Activated T-helper 17 cell treated with anti-CD3 and anti-CD28 coated beads, Interleukin-2, amount 50 U/mL, for 72 hours (primary cell): ENCODE data around the gene KLHL17. TPM values are rescaled to one million over a fixed set of nuclear protein-coding genes. Genes with fewer than 3 reads are reported as not detected.
"Not testable (repeated sequence)": the region's sequence is repeated elsewhere in the genome, so short reads cannot be mapped to it uniquely, and the experiment has no call there.

Experiments
- ATAC-seq: fragments of 150-1000 bp; cut with Tn5 transposase; replicated peaks from 2 replicates; pipeline ENCODE4 v1.10.0; 2021; ENCODE audit warnings: mild to moderate bottlenecking, moderate library complexity
- H3K27ac Mint-ChIP-seq: one replicate; pipeline ENCODE4 v1.8.0; 2022; ENCODE audit warnings: mixed read lengths
- H3K27me3 Mint-ChIP-seq: one replicate; pipeline ENCODE4 v1.8.0; 2022; ENCODE audit warnings: mixed read lengths
- H3K36me3 Mint-ChIP-seq: one replicate; pipeline ENCODE4 v1.8.0; 2022; ENCODE audit warnings: low read depth, mild to moderate bottlenecking, mixed read lengths
- H3K4me1 Mint-ChIP-seq: one replicate; pipeline ENCODE4 v1.8.0; 2022; ENCODE audit warnings: mixed read lengths
- H3K4me3 Mint-ChIP-seq: one replicate; pipeline ENCODE4 v1.8.0; 2022; ENCODE audit warnings: mild to moderate bottlenecking, mixed read lengths
- H3K9me3 Mint-ChIP-seq: one replicate; pipeline ENCODE4 v1.8.0; 2022; ENCODE audit warnings: mixed read lengths
- total RNA-seq, 2 donors: library from RNA; stranded (reverse); gene quantifications; one replicate each; pipeline ENCODE4 v1.2.3, GENCODE V29; 2022

KLHL17 gene
- total RNA-seq, 2 donors from 2014 or later, result 17.4 to 17.8 TPM

- peaks cover 4% of the 10 kb centered on the region for H3K27me3 Mint-ChIP-seq
- ATAC-seq, result no peak
- no peak overlapping the region for H3K27ac Mint-ChIP-seq
- H3K4me1 Mint-ChIP-seq, result peaks cover 6% of the 10 kb centered on the region
- no peak overlapping the region for H3K4me3 Mint-ChIP-seq
- no peaks in the 10 kb centered on the region for H3K36me3 Mint-ChIP-seq
- H3K9me3 Mint-ChIP-seq, result no peaks in the 10 kb centered on the region
Measured at GRCh38 chr1:971751-972506, 11.5 kb downstream of the KLHL17 start.

- H3K9me3 Mint-ChIP-seq, result no peaks in the 10 kb centered on the region
- no peak overlapping the region for H3K27ac Mint-ChIP-seq
- no peak overlapping the region for H3K4me3 Mint-ChIP-seq
- no peaks in the 10 kb centered on the region for H3K36me3 Mint-ChIP-seq
- H3K4me1 Mint-ChIP-seq, result peaks cover 6% of the 10 kb centered on the region
- ATAC-seq, result no peak
- H3K27me3 Mint-ChIP-seq, result peaks cover 4% of the 10 kb centered on the region
Measured at GRCh38 chr1:972726-973458, 12.5 kb downstream of the KLHL17 start.

GRCh38 chr1:973459-974292 is 13.3 kb downstream of the KLHL17 start:
- no peak overlapping the region for H3K4me3 Mint-ChIP-seq
- ATAC-seq, result no peak
- H3K9me3 Mint-ChIP-seq, result no peaks in the 10 kb centered on the region
- H3K27ac Mint-ChIP-seq, result no peak overlapping the region
- peaks cover 4% of the 10 kb centered on the region for H3K27me3 Mint-ChIP-seq
- peaks cover 6% of the 10 kb centered on the region for H3K4me1 Mint-ChIP-seq
- H3K36me3 Mint-ChIP-seq, result no peaks in the 10 kb centered on the region

GRCh38 chr1:974293-974640 is 13.9 kb downstream of the KLHL17 start:
- Mint-ChIP-seq H3K27ac (no peak overlapping the region), H3K36me3 (no peaks in the 10 kb centered on the region), H3K27me3 (peaks cover 4% of the 10 kb centered on the region), H3K9me3 (no peaks in the 10 kb centered on the region), H3K4me1 (peaks cover 6% of the 10 kb centered on the region), H3K4me3 (no peak overlapping the region)
- ATAC-seq, result no peak

- Mint-ChIP-seq H3K27me3 (peaks cover 4% of the 10 kb centered on the region), H3K4me3 (no peak overlapping the region), H3K4me1 (peaks cover 6% of the 10 kb centered on the region), H3K9me3 (no peaks in the 10 kb centered on the region), H3K36me3 (no peaks in the 10 kb centered on the region), H3K27ac (no peak overlapping the region)
- ATAC-seq, result no peak
Measured at GRCh38 chr1:974687-975328, 14.4 kb downstream of the KLHL17 start.

- Mint-ChIP-seq H3K4me1 (peaks cover 6% of the 10 kb centered on the region), H3K36me3 (no peaks in the 10 kb centered on the region), H3K27me3 (peaks cover 4% of the 10 kb centered on the region), H3K4me3 (no peak overlapping the region), H3K9me3 (no peaks in the 10 kb centered on the region), H3K27ac (no peak overlapping the region)
- no peak for ATAC-seq
Measured at GRCh38 chr1:975365-975764, 15.0 kb downstream of the KLHL17 start.

GRCh38 chr1:975896-976683 is 15.7 kb downstream of the KLHL17 start:
- peak; percentile 90 for ATAC-seq
- no peak overlapping the region for H3K27ac Mint-ChIP-seq
- H3K27me3 Mint-ChIP-seq, result peaks cover 4% of the 10 kb centered on the region

GRCh38 chr1:976791-977190 is 16.4 kb downstream of the KLHL17 start:
- not testable (repeated sequence) for H3K27me3 Mint-ChIP-seq, H3K4me1 Mint-ChIP-seq, H3K9me3 Mint-ChIP-seq, H3K27ac Mint-ChIP-seq, ATAC-seq, H3K36me3 Mint-ChIP-seq, H3K4me3 Mint-ChIP-seq

More at GRCh38 chr1:975896-976683, 15.7 kb downstream of the KLHL17 start:
- no peaks in the 10 kb centered on the region for H3K36me3 Mint-ChIP-seq
- H3K4me1 Mint-ChIP-seq, result peaks cover 6% of the 10 kb centered on the region
- H3K4me3 Mint-ChIP-seq, result no peak overlapping the region
- no peaks in the 10 kb centered on the region for H3K9me3 Mint-ChIP-seq

- Mint-ChIP-seq H3K4me3 (no peak overlapping the region), H3K27ac (no peak overlapping the region), H3K4me1 (peaks cover 6% of the 10 kb centered on the region), H3K27me3 (peaks cover 5% of the 10 kb centered on the region), H3K9me3 (no peaks in the 10 kb centered on the region), H3K36me3 (no peaks in the 10 kb centered on the region)
- no peak for ATAC-seq
Measured at GRCh38 chr1:978069-978834, 17.9 kb downstream of the KLHL17 start.

- ATAC-seq, result no peak
- H3K4me1 Mint-ChIP-seq, result peaks cover 6% of the 10 kb centered on the region
- H3K9me3 Mint-ChIP-seq, result no peaks in the 10 kb centered on the region
- no peaks in the 10 kb centered on the region for H3K36me3 Mint-ChIP-seq
- H3K27ac Mint-ChIP-seq, result no peak overlapping the region
- no peak overlapping the region for H3K4me3 Mint-ChIP-seq
- peaks cover 7% of the 10 kb centered on the region for H3K27me3 Mint-ChIP-seq
Measured at GRCh38 chr1:978835-979743, 18.7 kb downstream of the KLHL17 start.

GRCh38 chr1:979744-980072 is 19.3 kb downstream of the KLHL17 start:
- ATAC-seq, result no peak
- Mint-ChIP-seq H3K27me3 (peaks cover 7% of the 10 kb centered on the region), H3K36me3 (no peaks in the 10 kb centered on the region), H3K9me3 (no peaks in the 10 kb centered on the region), H3K4me3 (no peak overlapping the region), H3K4me1 (peaks cover 6% of the 10 kb centered on the region), H3K27ac (no peak overlapping the region)

- no peak overlapping the region for H3K27ac Mint-ChIP-seq
- no peaks in the 10 kb centered on the region for H3K9me3 Mint-ChIP-seq
- H3K4me3 Mint-ChIP-seq, result no peak overlapping the region
Measured at GRCh38 chr1:980137-980571, 19.8 kb downstream of the KLHL17 start.

More at GRCh38 chr1:980137-980571, 19.8 kb downstream of the KLHL17 start:
- H3K4me1 Mint-ChIP-seq, result peaks cover 6% of the 10 kb centered on the region
- H3K27me3 Mint-ChIP-seq, result peaks cover 9% of the 10 kb centered on the region
- no peak for ATAC-seq
- H3K36me3 Mint-ChIP-seq, result no peaks in the 10 kb centered on the region
